Esophagus squamous epithelium (tissue), 5 donors: ENCODE results near the gene IDE. TPM values are rescaled to one million over a fixed set of nuclear protein-coding genes. Genes with fewer than 3 reads are reported as not detected.
"Not testable (repeated sequence)": the region's sequence is repeated elsewhere in the genome, so short reads cannot be mapped to it uniquely, and the experiment has no call there.

Experiments
- DNase-seq: peaks from one replicate; lab custom pipeline; 2025; lab: John Stamatoyannopoulos, UW
- H3K27ac ChIP-seq, 4 donors: fragments of 200-600 bp; sonication (generic); one replicate each; pipeline ENCODE4 v1.5.1; 2016 to 2019; ENCODE audit warnings: mild to moderate bottlenecking in 1 of 4
- H3K27me3 ChIP-seq, 4 donors: fragments of 200-600 bp; sonication (generic); 1 replicate in 3 of 4; 2 replicates in 1 of 4; pipeline versions ENCODE4 v1.5.1 to v1.6.0; 2017 to 2021; ENCODE audit warnings: antibody characterized with exemption in 1 of 4
- H3K36me3 ChIP-seq, 3 donors: fragments of 200-600 bp; sonication (generic); one replicate each; pipeline ENCODE4 v1.5.1; 2016 to 2019
- H3K4me1 ChIP-seq, 3 donors: fragments of 200-600 bp; sonication (generic); one replicate each; pipeline ENCODE4 v1.5.1; 2017 to 2019
- H3K4me3 ChIP-seq, 4 donors: fragments of 200-600 bp; sonication (generic); 1 replicate in 3 of 4; 2 replicates in 1 of 4; pipeline ENCODE4 v1.5.1; 2016 to 2019; ENCODE audit warnings: mild to moderate bottlenecking in 2 of 4, moderate library complexity in 1 of 4
- H3K9me3 ChIP-seq, 3 donors: fragments of 200-600 bp; sonication (generic); one replicate each; pipeline ENCODE4 v1.5.1; 2016 to 2019
- POLR2A ChIP-seq, 4 donors: fragments of 450-650 bp; IDR thresholded peaks; one replicate each; pipeline ENCODE4 v1.6.1; 2017; ENCODE audit warnings: antibody characterized with exemption in 4 of 4, mild to moderate bottlenecking in 4 of 4, moderate library complexity in 3 of 4
- WGBS, 2 donors: methylation state at CpG; one replicate each; pipeline ENCODE4 v1.1.5; 2018; 5-methylcytosine and 5-hydroxymethylcytosine counted together
- intact Hi-C: fragments of 100-400 bp; cut with DNase I; formaldehyde crosslinking; loops from one replicate; pipeline ENCODE4 v1.15.0; 2022
- total RNA-seq, 4 donors: library from RNA; depleted of rRNA; stranded (reverse); fragments of >200 nt; gene quantifications; one replicate each; pipeline ENCODE4 v1.1.0, GENCODE V29; 2016
- TF ChIP-seq, protein P1 (sequence below), 6 experiments: fragments of 450-650 bp in 4 of 6; fragments of 200-600 bp in 2 of 6; sonication (generic) in 2 of 6; IDR thresholded peaks; one replicate each; pipeline ENCODE4 v1.5.1; 2016 to 2019; ENCODE audit warnings: antibody characterized with exemption in 6 of 6, mild to moderate bottlenecking in 4 of 6, moderate library complexity in 4 of 6
- donor health status: DM: yes; HTN: yes; CAD: no.

Gene IDE
- total RNA-seq, 4 donors from 2014 or later: 26.7 to 36.8 (median 29.5) TPM

- TF ChIP-seq, protein P1, sequence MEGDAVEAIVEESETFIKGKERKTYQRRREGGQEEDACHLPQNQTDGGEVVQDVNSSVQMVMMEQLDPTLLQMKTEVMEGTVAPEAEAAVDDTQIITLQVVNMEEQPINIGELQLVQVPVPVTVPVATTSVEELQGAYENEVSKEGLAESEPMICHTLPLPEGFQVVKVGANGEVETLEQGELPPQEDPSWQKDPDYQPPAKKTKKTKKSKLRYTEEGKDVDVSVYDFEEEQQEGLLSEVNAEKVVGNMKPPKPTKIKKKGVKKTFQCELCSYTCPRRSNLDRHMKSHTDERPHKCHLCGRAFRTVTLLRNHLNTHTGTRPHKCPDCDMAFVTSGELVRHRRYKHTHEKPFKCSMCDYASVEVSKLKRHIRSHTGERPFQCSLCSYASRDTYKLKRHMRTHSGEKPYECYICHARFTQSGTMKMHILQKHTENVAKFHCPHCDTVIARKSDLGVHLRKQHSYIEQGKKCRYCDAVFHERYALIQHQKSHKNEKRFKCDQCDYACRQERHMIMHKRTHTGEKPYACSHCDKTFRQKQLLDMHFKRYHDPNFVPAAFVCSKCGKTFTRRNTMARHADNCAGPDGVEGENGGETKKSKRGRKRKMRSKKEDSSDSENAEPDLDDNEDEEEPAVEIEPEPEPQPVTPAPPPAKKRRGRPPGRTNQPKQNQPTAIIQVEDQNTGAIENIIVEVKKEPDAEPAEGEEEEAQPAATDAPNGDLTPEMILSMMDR (IDR thresholded peaks at IDR 0.05): peak in 1 of 6 experiments; percentile 14
- TF ChIP-seq POLR2A (IDR thresholded peaks at IDR 0.05): no peak
- peaks cover 10 to 41% (median 15%) of the 10 kb centered on the region in 3 donors for H3K4me1 ChIP-seq
- peak overlapping the region; percentile 53 to 95 (median 78) for H3K4me3 ChIP-seq
- H3K9me3 ChIP-seq: no peaks in the 10 kb centered on the region
- DNase-seq: no peak
- no peaks in the 10 kb centered on the region for H3K27me3 ChIP-seq
- intact Hi-C loops: no loop called here
- WGBS, 2 donors: 42 to 49% methylated on average over 19 of the region's 19 CpGs
- H3K27ac ChIP-seq: peak overlapping the region; percentile 94 to 96 (median 95)
- H3K36me3 ChIP-seq: no peaks in the 10 kb centered on the region
These were observed 17.0 kb upstream of the IDE start for GRCh38 chr10:92590623-92591549.

DNA sequence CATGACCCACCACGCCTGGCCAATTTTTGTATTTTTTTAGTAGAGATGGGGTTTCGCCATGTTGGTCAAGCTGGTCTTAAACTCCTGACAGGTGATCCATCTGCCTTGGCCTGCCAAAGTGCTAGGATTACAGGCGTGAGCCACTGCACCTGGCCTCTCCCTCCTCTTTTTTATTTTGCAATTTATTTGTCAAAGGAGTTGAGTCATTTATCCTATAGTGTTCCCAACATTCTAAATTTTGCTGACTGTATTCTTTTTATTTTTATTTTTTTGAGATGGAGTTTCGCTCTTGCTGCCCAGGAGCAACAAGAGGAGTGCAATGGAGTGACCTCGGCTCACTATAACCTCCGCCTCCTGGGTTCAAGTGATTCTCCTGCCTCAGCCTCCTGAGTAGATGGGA lies 8.5 kb upstream of the IDE start:
- 74 to 89% methylated on average over 6 of the region's 6 CpGs for WGBS, 2 donors
- DNase-seq, H3K4me1 ChIP-seq, H3K36me3 ChIP-seq, intact Hi-C loops, H3K4me3 ChIP-seq, H3K27me3 ChIP-seq, H3K9me3 ChIP-seq: not testable (repeated sequence)
- peak overlapping the region in 3 of 4 donors; percentile 55 to 69 (median 56) for H3K27ac ChIP-seq

DNA sequence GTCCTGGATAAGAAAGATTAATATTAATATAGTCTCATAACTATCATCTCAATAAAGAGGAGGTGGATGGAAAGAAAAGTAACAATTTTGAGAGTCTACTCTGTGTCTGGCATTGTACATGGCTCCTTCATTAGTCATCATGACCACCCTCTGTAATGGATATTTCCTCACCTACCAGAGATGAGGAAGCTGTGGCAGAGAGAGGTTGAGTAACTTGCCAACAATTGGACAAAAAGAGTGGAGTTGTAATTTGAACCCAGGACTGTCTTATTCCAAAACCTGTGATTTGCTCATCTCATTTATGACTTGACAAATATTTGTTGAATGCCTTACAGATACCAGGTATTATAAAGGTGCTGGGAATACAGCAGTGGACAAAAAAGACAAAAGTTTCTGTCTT lies 2.1 kb upstream of the IDE start:
- H3K36me3 ChIP-seq: no peaks in the 10 kb centered on the region
- H3K27me3 ChIP-seq: no peaks in the 10 kb centered on the region
- no peak overlapping the region for H3K4me3 ChIP-seq
- intact Hi-C loops: no loop called here
- no peak overlapping the region for H3K27ac ChIP-seq
- TF ChIP-seq, protein P1 (IDR thresholded peaks at IDR 0.05): no peak
- no peak for TF ChIP-seq POLR2A (IDR thresholded peaks at IDR 0.05)
- DNase-seq: no peak
- H3K9me3 ChIP-seq: no peaks in the 10 kb centered on the region
- H3K4me1 ChIP-seq: peaks cover 6 to 31% (median 18%) of the 10 kb centered on the region in 3 donors

- H3K9me3 ChIP-seq: no peaks in the 10 kb centered on the region
- no peak for TF ChIP-seq POLR2A (IDR thresholded peaks at IDR 0.05)
- TF ChIP-seq, protein P1 (IDR thresholded peaks at IDR 0.05): peak in 3 of 6 experiments; percentile 4 to 50 (median 19)
- no peaks in the 10 kb centered on the region for H3K36me3 ChIP-seq
- H3K4me3 ChIP-seq: peak overlapping the region; percentile 74 to 91 (median 84)
- H3K27me3 ChIP-seq: no peaks in the 10 kb centered on the region
- peak overlapping the region; percentile 89 to 97 (median 94) for H3K27ac ChIP-seq
- intact Hi-C loops: no loop called here
- peaks cover 6 to 39% (median 18%) of the 10 kb centered on the region in 3 donors for H3K4me1 ChIP-seq
- no peak for DNase-seq
- WGBS, 2 donors: 5 to 6% methylated on average over 20 to 22 of the region's 22 CpGs
These were observed 812 bp upstream of the IDE start for GRCh38 chr10:92574548-92575261.

DNA sequence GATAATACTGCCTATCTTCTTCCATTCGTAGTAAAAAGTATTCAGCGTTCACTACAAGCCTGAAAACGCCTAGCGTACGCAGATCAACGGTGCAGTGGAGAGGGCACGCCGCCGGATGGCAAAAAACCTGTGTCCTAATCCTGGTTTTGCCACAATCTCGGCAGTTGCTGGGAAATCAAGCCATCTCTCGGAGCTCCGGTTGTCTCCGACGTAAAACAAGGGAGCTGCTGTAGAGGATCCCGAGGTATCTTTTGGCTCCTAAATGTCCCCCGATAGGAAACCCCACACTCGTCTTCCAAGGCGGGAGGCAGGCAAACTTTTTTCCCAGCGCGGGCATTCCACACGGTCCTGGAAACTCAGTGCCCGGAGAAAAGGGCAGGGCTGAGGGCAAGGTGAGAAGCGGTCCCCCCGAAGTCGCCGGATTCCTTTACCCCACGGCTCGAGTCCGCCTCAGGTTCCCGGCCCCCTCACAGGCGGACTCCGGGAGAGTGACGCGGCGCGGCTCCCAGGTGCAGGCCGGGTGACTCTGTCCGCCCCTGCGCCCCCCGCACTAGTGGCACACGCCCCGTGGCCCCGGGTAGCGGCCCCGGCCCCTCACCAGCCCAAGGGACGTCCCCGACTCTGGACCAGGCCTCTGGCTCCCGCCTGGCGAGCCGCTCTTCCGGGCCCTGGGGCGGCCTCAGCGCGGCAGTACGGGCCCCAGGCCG lies 649 bp downstream of the IDE start:
- peaks cover 6 to 50% (median 18%) of the 10 kb centered on the region in 3 donors for H3K4me1 ChIP-seq
- H3K9me3 ChIP-seq: no peaks in the 10 kb centered on the region
- H3K27ac ChIP-seq: peak overlapping the region; percentile 89 to 97 (median 94)
- no peak for DNase-seq
- WGBS, 2 donors: 0 to 4% methylated on average over 2 to 9 of the region's 56 CpGs
- intact Hi-C loops: no loop called here
- peaks cover 0 to 4% (median 0%) of the 10 kb centered on the region in 3 donors for H3K36me3 ChIP-seq
- TF ChIP-seq, protein P1 (IDR thresholded peaks at IDR 0.05): peak in 3 of 6 experiments; percentile 13 to 34 (median 26)
- TF ChIP-seq POLR2A (IDR thresholded peaks at IDR 0.05): no peak
- H3K27me3 ChIP-seq: no peaks in the 10 kb centered on the region
- peak overlapping the region; percentile 74 to 91 (median 84) for H3K4me3 ChIP-seq
